Measurements from ENCODE around the gene PACC1. TPM values are rescaled to one million over a fixed set of nuclear protein-coding genes. Genes with fewer than 3 reads are reported as not detected.
A peak's percentile ranks its signal among the peaks of the same experiment; 100 is the strongest.

PACC1 gene
- polyA plus RNA-seq (ENCODE audit: insufficient read length in 3 of 3) = 10 to 100 TPM; 11.5 to 13.2 (median 12.5) TPM

- peak; percentile 74 to 83 (median 79) for DNase-seq (ENCODE audit: low read depth in 3 of 3, low spot score in 2 of 3)
Observed at GRCh38 chr1:212414328-212415106, at the start of gene PACC1. Gene PACC1 (minus strand): TSS chr1:212414886. CDS start chr1:212414757, 129 bp downstream.

GRCh38 chr1:212463565-212464285 lies 49.0 kb upstream of the PACC1 start:
- no peak for DNase-seq (ENCODE audit: low read depth in 3 of 3, low spot score in 2 of 3)

- DNase-seq (ENCODE audit: low read depth in 3 of 3, low spot score in 2 of 3) = no peak
Observed at GRCh38 chr1:212461916-212462660, 47.4 kb upstream of the PACC1 start.

- no peak for DNase-seq (ENCODE audit: low read depth in 3 of 3, low spot score in 2 of 3)
Observed at GRCh38 chr1:212460376-212460775, 45.7 kb upstream of the PACC1 start.

- no peak for DNase-seq (ENCODE audit: low read depth in 3 of 3, low spot score in 2 of 3)
Observed at GRCh38 chr1:212459656-212460055, 45.0 kb upstream of the PACC1 start.

- DNase-seq (ENCODE audit: low read depth in 3 of 3, low spot score in 2 of 3) = no peak
Observed at GRCh38 chr1:212458817-212459216, 44.1 kb upstream of the PACC1 start.

GRCh38 chr1:212457740-212458338 lies 43.2 kb upstream of the PACC1 start:
- DNase-seq (ENCODE audit: low read depth in 3 of 3, low spot score in 2 of 3) = no peak

GRCh38 chr1:212455803-212456528 lies 41.3 kb upstream of the PACC1 start:
- DNase-seq (ENCODE audit: low read depth in 3 of 3, low spot score in 2 of 3) = peak in 2 of 3 donors; percentile 60 to 63

- DNase-seq (ENCODE audit: low read depth in 3 of 3, low spot score in 2 of 3) = no peak
Observed at GRCh38 chr1:212455401-212455800, 40.7 kb upstream of the PACC1 start.

- DNase-seq (ENCODE audit: low read depth in 3 of 3, low spot score in 2 of 3) = no peak
Observed at GRCh38 chr1:212454741-212455140, 40.1 kb upstream of the PACC1 start.

GRCh38 chr1:212453156-212453857 lies 38.6 kb upstream of the PACC1 start:
- no peak for DNase-seq (ENCODE audit: low read depth in 3 of 3, low spot score in 2 of 3)

GRCh38 chr1:212452323-212453155 lies 37.9 kb upstream of the PACC1 start:
- no peak for DNase-seq (ENCODE audit: low read depth in 3 of 3, low spot score in 2 of 3)

- DNase-seq (ENCODE audit: low read depth in 3 of 3, low spot score in 2 of 3) = no peak
Observed at GRCh38 chr1:212451416-212452322, 37.0 kb upstream of the PACC1 start.

GRCh38 chr1:212450331-212450881 lies 35.7 kb upstream of the PACC1 start:
- DNase-seq (ENCODE audit: low read depth in 3 of 3, low spot score in 2 of 3) = no peak

- no peak for DNase-seq (ENCODE audit: low read depth in 3 of 3, low spot score in 2 of 3)
Observed at GRCh38 chr1:212447478-212447877, 32.8 kb upstream of the PACC1 start.

GRCh38 chr1:212446333-212446732 lies 31.6 kb upstream of the PACC1 start:
- no peak for DNase-seq (ENCODE audit: low read depth in 3 of 3, low spot score in 2 of 3)

GRCh38 chr1:212442408-212442807 lies 27.7 kb upstream of the PACC1 start:
- DNase-seq (ENCODE audit: low read depth in 3 of 3, low spot score in 2 of 3) = no peak
